Right atrium auricular region (tissue), 2 donors: ENCODE measurements around the gene TCF7L2. TPM values are rescaled to one million over a fixed set of nuclear protein-coding genes. Genes with fewer than 3 reads are reported as not detected.

ENCODE experiments used
- DNase-seq: peaks from one replicate; pipeline ENCODE4 v3.0.0-alpha.2; 2019; ENCODE audit warnings: low spot score
- H3K27ac ChIP-seq, 2 donors: fragments of 200-600 bp; sonication (generic); 1 replicate in 1 of 2; 2 replicates in 1 of 2; pipeline ENCODE4 v1.5.1; 2016 to 2019
- H3K27me3 ChIP-seq, 2 donors: fragments of 200-600 bp; sonication (generic); one replicate each; pipeline versions ENCODE4 v1.5.1 to v1.6.0; 2017 to 2019
- H3K36me3 ChIP-seq: fragments of 200-600 bp; sonication (generic); one replicate; pipeline ENCODE4 v1.5.1; 2016
- H3K4me1 ChIP-seq, 2 donors: fragments of 200-600 bp; sonication (generic); one replicate each; pipeline versions ENCODE4 v1.5.1 to v1.6.0; 2017 to 2019
- H3K4me3 ChIP-seq, 2 donors: fragments of 200-600 bp; sonication (generic); 1 replicate in 1 of 2; 2 replicates in 1 of 2; pipeline ENCODE4 v1.5.1; 2017 to 2019; ENCODE audit warnings: mild to moderate bottlenecking in 1 of 2, moderate library complexity in 1 of 2
- H3K9me3 ChIP-seq, 2 donors: fragments of 200-600 bp; sonication (generic); one replicate each; pipeline ENCODE4 v1.5.1; 2019
- total RNA-seq, 2 donors: library from RNA; depleted of rRNA; stranded (reverse); fragments of >200 nt; gene quantifications; one replicate each; pipeline ENCODE4 v1.1.0, GENCODE V29; 2016
- TF ChIP-seq, protein P1 (sequence below), 2 donors: fragments of 200-600 bp; sonication (generic); IDR thresholded peaks; one replicate each; pipeline ENCODE4 v1.5.1; 2019; ENCODE audit warnings: antibody characterized with exemption in 2 of 2

TCF7L2 gene
- total RNA-seq, 2 donors from 2014 or later, result 8.5 to 11.3 TPM

GRCh38 chr10:113001599-113002448 lies 51.8 kb downstream of the TCF7L2 start:
- Histone ChIP-seq H3K4me1 (peaks cover 2 to 57% of the 10 kb centered on the region in 2 donors), H3K4me3 (no peak overlapping the region), H3K36me3 (no peaks in the 10 kb centered on the region), H3K27me3 (no peaks in the 10 kb centered on the region), H3K27ac (peak overlapping the region in 1 of 2 donors; percentile 60), H3K9me3 (no peaks in the 10 kb centered on the region)
- no peak for DNase-seq
- TF ChIP-seq, protein P1, sequence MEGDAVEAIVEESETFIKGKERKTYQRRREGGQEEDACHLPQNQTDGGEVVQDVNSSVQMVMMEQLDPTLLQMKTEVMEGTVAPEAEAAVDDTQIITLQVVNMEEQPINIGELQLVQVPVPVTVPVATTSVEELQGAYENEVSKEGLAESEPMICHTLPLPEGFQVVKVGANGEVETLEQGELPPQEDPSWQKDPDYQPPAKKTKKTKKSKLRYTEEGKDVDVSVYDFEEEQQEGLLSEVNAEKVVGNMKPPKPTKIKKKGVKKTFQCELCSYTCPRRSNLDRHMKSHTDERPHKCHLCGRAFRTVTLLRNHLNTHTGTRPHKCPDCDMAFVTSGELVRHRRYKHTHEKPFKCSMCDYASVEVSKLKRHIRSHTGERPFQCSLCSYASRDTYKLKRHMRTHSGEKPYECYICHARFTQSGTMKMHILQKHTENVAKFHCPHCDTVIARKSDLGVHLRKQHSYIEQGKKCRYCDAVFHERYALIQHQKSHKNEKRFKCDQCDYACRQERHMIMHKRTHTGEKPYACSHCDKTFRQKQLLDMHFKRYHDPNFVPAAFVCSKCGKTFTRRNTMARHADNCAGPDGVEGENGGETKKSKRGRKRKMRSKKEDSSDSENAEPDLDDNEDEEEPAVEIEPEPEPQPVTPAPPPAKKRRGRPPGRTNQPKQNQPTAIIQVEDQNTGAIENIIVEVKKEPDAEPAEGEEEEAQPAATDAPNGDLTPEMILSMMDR (IDR thresholded peaks at IDR 0.05), result no peak

DNA sequence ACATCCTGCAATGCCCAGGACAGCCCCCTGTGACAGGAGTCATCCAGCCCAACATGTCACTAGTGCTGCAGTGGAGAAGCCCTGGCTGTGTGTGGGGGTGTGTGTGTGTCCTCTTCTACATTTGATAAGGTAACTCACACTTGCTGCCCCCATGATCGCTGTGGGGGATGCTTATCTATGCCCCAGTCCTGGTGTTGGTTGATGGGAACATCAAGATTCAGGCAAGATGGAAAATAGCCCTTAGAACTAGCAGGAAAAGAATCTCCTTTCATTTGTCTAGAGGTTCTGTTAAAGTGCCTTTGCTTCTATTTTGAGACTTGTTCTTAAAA lies 52.4 kb downstream of the TCF7L2 start:
- Histone ChIP-seq H3K27me3 (no peaks in the 10 kb centered on the region), H3K4me1 (peaks cover 2 to 63% of the 10 kb centered on the region in 2 donors)
- TF ChIP-seq, protein P1 (IDR thresholded peaks at IDR 0.05), result no peak

GRCh38 chr10:113003052-113003451 lies 53.0 kb downstream of the TCF7L2 start:
- no peaks in the 10 kb centered on the region for H3K9me3 ChIP-seq
- H3K4me3 ChIP-seq, result no peak overlapping the region
- no peak for DNase-seq
- no peaks in the 10 kb centered on the region for H3K27me3 ChIP-seq
- no peak overlapping the region for H3K27ac ChIP-seq
- TF ChIP-seq, protein P1 (IDR thresholded peaks at IDR 0.05), result no peak
- H3K36me3 ChIP-seq, result no peaks in the 10 kb centered on the region
- H3K4me1 ChIP-seq, result peaks cover 2 to 70% of the 10 kb centered on the region in 2 donors

More for the DNA sequence above, 52.4 kb downstream of the TCF7L2 start:
- H3K27ac ChIP-seq, result no peak overlapping the region
- H3K36me3 ChIP-seq, result no peaks in the 10 kb centered on the region
- H3K4me3 ChIP-seq, result no peak overlapping the region
- no peak for DNase-seq
- H3K9me3 ChIP-seq, result no peaks in the 10 kb centered on the region

GRCh38 chr10:113004069-113004618 lies 54.1 kb downstream of the TCF7L2 start:
- TF ChIP-seq, protein P1 (IDR thresholded peaks at IDR 0.05), result no peak
- no peak overlapping the region for H3K4me3 ChIP-seq
- H3K36me3 ChIP-seq, result no peaks in the 10 kb centered on the region
- H3K27ac ChIP-seq, result no peak overlapping the region
- no peaks in the 10 kb centered on the region for H3K27me3 ChIP-seq
- no peak for DNase-seq
- no peaks in the 10 kb centered on the region for H3K9me3 ChIP-seq
- H3K4me1 ChIP-seq, result peaks cover 2 to 72% of the 10 kb centered on the region in 2 donors

- Histone ChIP-seq H3K4me1 (peaks cover 2 to 64% of the 10 kb centered on the region in 2 donors), H3K27ac (no peak overlapping the region), H3K36me3 (no peaks in the 10 kb centered on the region), H3K9me3 (no peaks in the 10 kb centered on the region), H3K4me3 (no peak overlapping the region), H3K27me3 (no peaks in the 10 kb centered on the region)
- TF ChIP-seq, protein P1 (IDR thresholded peaks at IDR 0.05), result no peak
- no peak for DNase-seq
Observed at GRCh38 chr10:113005380-113005779, 55.3 kb downstream of the TCF7L2 start.
